ENCODE results near the gene NDUFA5. TPM values are rescaled to one million over a fixed set of nuclear protein-coding genes. Genes with fewer than 3 reads are reported as not detected.
A peak's percentile ranks its signal among the peaks of the same experiment; 100 is the strongest.
"Not testable (repeated sequence)": the region's sequence is repeated elsewhere in the genome, so short reads cannot be mapped to it uniquely, and the experiment has no call there.

The NDUFA5 gene
- polyA plus RNA-seq, 1 of the 3 experiments (the other 2 are of a cell fraction) = 10.9 TPM

GRCh38 chr7:123552641-123553040 is 5.0 kb downstream of the NDUFA5 start:
- no peak overlapping the region for H2AFZ ChIP-seq (ENCODE audit: low read depth)
- WGBS (ENCODE audit: low lambda C conversion rate) = 98% methylated on average over 2 of the region's 2 CpGs
- peaks cover 44 to 48% of the 10 kb centered on the region in 2 experiments for H3K36me3 ChIP-seq (replicated peaks in 1 of 2; ENCODE audit: control insufficient read depth in 1 of 2, insufficient read depth in 2 of 2, low read length in 1 of 2)
- POLR2A ChIA-PET = no interaction called here
- H4K20me1 ChIP-seq (ENCODE audit: insufficient read depth) = no peaks in the 10 kb centered on the region
- H3K4me2 ChIP-seq = no peak overlapping the region
- no peak overlapping the region for H3K9ac ChIP-seq
- peaks cover 4% of the 10 kb centered on the region for H3F3A ChIP-seq (replicated peaks; ENCODE audit: insufficient read depth)
- CTCF ChIA-PET = interaction anchor here (0.6 to 1.1 kb wide), 2 partner anchors 16 to 60 kb away, joined by 3 read pairs; no protein-coding TSS in a partner anchor
- H3K9me2 ChIP-seq = no peaks in the 10 kb centered on the region
- no peaks in the 10 kb centered on the region for H3K9me3 ChIP-seq
- DNase-seq = no peak
- H3K27me3 ChIP-seq (ENCODE audit: insufficient read depth) = no peaks in the 10 kb centered on the region
- peaks cover 6 to 12% of the 10 kb centered on the region in 2 experiments for H3K4me1 ChIP-seq (ENCODE audit: control insufficient read depth in 1 of 2, insufficient read depth in 2 of 2, low read depth in 1 of 2, low read length in 1 of 2)
- no peak for TF ChIP-seq CTCF (IDR thresholded peaks at IDR 0.05)
- no peak overlapping the region for H3K27ac ChIP-seq (ENCODE audit: low read depth in 2 of 2, low read length in 1 of 2)
- no peak overlapping the region for H3K4me3 ChIP-seq (ENCODE audit: low read depth in 2 of 2, low read length in 1 of 2)
- H3K79me2 ChIP-seq (ENCODE audit: insufficient read depth) = peaks cover 55% of the 10 kb centered on the region

DNA sequence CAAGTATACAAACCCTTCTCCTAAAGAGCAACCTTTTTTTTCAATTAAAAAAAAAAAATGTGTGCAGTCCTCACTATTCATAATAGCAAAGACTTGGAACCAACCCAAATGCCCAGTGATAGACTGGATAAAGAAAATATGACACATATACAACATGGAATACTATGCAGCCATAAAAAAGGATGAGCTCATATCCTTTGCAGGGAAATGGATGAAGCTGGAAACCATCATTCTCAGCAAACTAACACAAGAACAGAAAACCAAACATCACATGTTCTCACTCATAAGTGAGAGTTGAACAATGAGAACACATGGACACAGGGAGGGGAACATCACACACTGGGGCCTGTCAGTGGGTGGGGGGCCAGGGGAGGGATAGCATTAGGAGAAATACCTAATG is 5.5 kb downstream of the NDUFA5 start:
- CTCF ChIA-PET = interaction anchor here (0.6 kb wide), 1 partner anchor 59 kb away, joined by 3 read pairs; no protein-coding TSS in a partner anchor
- H3K4me2 ChIP-seq; H3K27me3 ChIP-seq (ENCODE audit: insufficient read depth); H3K9me3 ChIP-seq; H3K27ac ChIP-seq (ENCODE audit: low read depth in 2 of 2, low read length in 1 of 2); POLR2A ChIA-PET; DNase-seq; H3K9me2 ChIP-seq; H2AFZ ChIP-seq (ENCODE audit: low read depth); H3K9ac ChIP-seq; H3K4me3 ChIP-seq (ENCODE audit: low read depth in 2 of 2, low read length in 1 of 2); H4K20me1 ChIP-seq (ENCODE audit: insufficient read depth); H3F3A ChIP-seq (replicated peaks; ENCODE audit: insufficient read depth): not testable (repeated sequence)
- peaks cover 49 to 50% of the 10 kb centered on the region in 2 experiments for H3K36me3 ChIP-seq (replicated peaks in 1 of 2; ENCODE audit: control insufficient read depth in 1 of 2, insufficient read depth in 2 of 2, low read length in 1 of 2)
- peaks cover 54% of the 10 kb centered on the region for H3K79me2 ChIP-seq (ENCODE audit: insufficient read depth)
- peaks cover 6 to 12% of the 10 kb centered on the region in 2 experiments for H3K4me1 ChIP-seq (ENCODE audit: control insufficient read depth in 1 of 2, insufficient read depth in 2 of 2, low read depth in 1 of 2, low read length in 1 of 2)

GRCh38 chr7:123548406-123548805 is 9.2 kb downstream of the NDUFA5 start:
- WGBS (ENCODE audit: low lambda C conversion rate) = 72% methylated on average over 1 of the region's 1 CpG

More at GRCh38 chr7:123548406-123548805, 9.2 kb downstream of the NDUFA5 start:
- ChIA-PET CTCF (interaction anchor here (3.0 to 3.1 kb wide), 2 partner anchors 11 to 53 kb away, joined by 10 to 18 read pairs; no protein-coding TSS in a partner anchor), POLR2A (no interaction called here)
- Histone ChIP-seq H3K36me3 (replicated peaks in 1 of 2; ENCODE audit: control insufficient read depth in 1 of 2, insufficient read depth in 2 of 2, low read length in 1 of 2) (peaks cover 44 to 63% of the 10 kb centered on the region in 2 experiments), H3K9me3 (no peaks in the 10 kb centered on the region), H2AFZ (ENCODE audit: low read depth) (no peak overlapping the region), H3K4me2 (no peak overlapping the region), H3F3A (replicated peaks; ENCODE audit: insufficient read depth) (peaks cover 8% of the 10 kb centered on the region), H4K20me1 (ENCODE audit: insufficient read depth) (no peaks in the 10 kb centered on the region), H3K79me2 (ENCODE audit: insufficient read depth) (peaks cover 33% of the 10 kb centered on the region; the same call in 1 of the 2 replicates), H3K27ac (ENCODE audit: low read depth in 2 of 2, low read length in 1 of 2) (peak overlapping the region in 1 of 2 experiments; percentile 36; a peak in 2 of 4 replicates), H3K4me3 (ENCODE audit: low read depth in 2 of 2, low read length in 1 of 2) (no peak overlapping the region), H3K9me2 (no peaks in the 10 kb centered on the region), H3K9ac (no peak overlapping the region), H3K27me3 (ENCODE audit: insufficient read depth) (no peaks in the 10 kb centered on the region), H3K4me1 (ENCODE audit: control insufficient read depth in 1 of 2, insufficient read depth in 2 of 2, low read depth in 1 of 2, low read length in 1 of 2) (no peaks in the 10 kb centered on the region; a peak in 2 of 4 replicates)
- TF ChIP-seq, protein P1, sequence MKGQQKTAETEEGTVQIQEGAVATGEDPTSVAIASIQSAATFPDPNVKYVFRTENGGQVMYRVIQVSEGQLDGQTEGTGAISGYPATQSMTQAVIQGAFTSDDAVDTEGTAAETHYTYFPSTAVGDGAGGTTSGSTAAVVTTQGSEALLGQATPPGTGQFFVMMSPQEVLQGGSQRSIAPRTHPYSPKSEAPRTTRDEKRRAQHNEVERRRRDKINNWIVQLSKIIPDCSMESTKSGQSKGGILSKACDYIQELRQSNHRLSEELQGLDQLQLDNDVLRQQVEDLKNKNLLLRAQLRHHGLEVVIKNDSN (IDR thresholded peaks at IDR 0.05; ENCODE audit: borderline replicate concordance, low read depth) = no peak
- DNase-seq = no peak
